GM18519 (cell line): ENCODE measurements around the gene SCAMP2.
"Not testable (repeated sequence)": the region's sequence is repeated elsewhere in the genome, so short reads cannot be mapped to it uniquely, and the experiment has no call there.

Experiments used
- ATAC-seq: cut with Tn5 transposase; IDR thresholded peaks from one replicate; pipeline ENCODE4 v1.9.1; 2021; ENCODE audit warnings: mild to moderate bottlenecking, moderate library complexity; ENCODE audit not compliant: unreplicated experiment, low FRiP score

SCAMP2 gene

GRCh38 chr15:74873036-74873755, at the start of gene SCAMP2:
Gene SCAMP2 (minus strand): TSS chr15:74873365. CDS start chr15:74873255, 110 bp downstream.
- peak; percentile 57 for ATAC-seq

- no peak for ATAC-seq
Measured at GRCh38 chr15:74920456-74920855, 47.3 kb upstream of the SCAMP2 start.

- no peak for ATAC-seq
Measured at GRCh38 chr15:74917676-74918075, 44.5 kb upstream of the SCAMP2 start.

GRCh38 chr15:74913799-74914198, 40.6 kb upstream of the SCAMP2 start:
- not testable (repeated sequence) for ATAC-seq

GRCh38 chr15:74913041-74913440, 39.9 kb upstream of the SCAMP2 start:
- ATAC-seq = no peak

GRCh38 chr15:74908635-74909034, 35.5 kb upstream of the SCAMP2 start:
- ATAC-seq = no peak

GRCh38 chr15:74907163-74907870, 34.2 kb upstream of the SCAMP2 start:
- no peak for ATAC-seq

GRCh38 chr15:74906450-74907162, 33.4 kb upstream of the SCAMP2 start, which contains the start of gene FAM219B:
Gene FAM219B (minus strand): TSS chr15:74906851. CDS start chr15:74906800, 51 bp downstream.
- ATAC-seq = peak; percentile 63

GRCh38 chr15:74906067-74906449, 32.9 kb upstream of the SCAMP2 start:
- no peak for ATAC-seq

GRCh38 chr15:74904190-74904805, 31.1 kb upstream of the SCAMP2 start:
- no peak for ATAC-seq

- no peak for ATAC-seq
Measured at GRCh38 chr15:74903676-74904075, 30.5 kb upstream of the SCAMP2 start.

- no peak for ATAC-seq
Measured at GRCh38 chr15:74902295-74903075, 29.3 kb upstream of the SCAMP2 start.

- ATAC-seq = no peak
Measured at GRCh38 chr15:74901612-74902063, 28.5 kb upstream of the SCAMP2 start.

- no peak for ATAC-seq
Measured at GRCh38 chr15:74897300-74897701, 24.1 kb upstream of the SCAMP2 start.

GRCh38 chr15:74896316-74896715, 23.2 kb upstream of the SCAMP2 start:
- no peak for ATAC-seq

GRCh38 chr15:74895830-74896229, 22.7 kb upstream of the SCAMP2 start:
- no peak for ATAC-seq

GRCh38 chr15:74894383-74894782, 21.2 kb upstream of the SCAMP2 start:
- not testable (repeated sequence) for ATAC-seq

GRCh38 chr15:74893627-74894026, 20.5 kb upstream of the SCAMP2 start:
- no peak for ATAC-seq

GRCh38 chr15:74892931-74893330, 19.8 kb upstream of the SCAMP2 start:
- ATAC-seq = no peak

GRCh38 chr15:74892313-74892712, 19.1 kb upstream of the SCAMP2 start:
- ATAC-seq = no peak
